Epithelial cell of esophagus (primary cell): ENCODE measurements around the gene IL17C.
"Not testable (repeated sequence)": the region's sequence is repeated elsewhere in the genome, so short reads cannot be mapped to it uniquely, and the experiment has no call there.

ENCODE experiments used
- DNase-seq: peaks from one replicate; pipeline ENCODE4 v3.0.0; 2010; ENCODE audit warnings: low read depth
- H3K4me3 ChIP-seq: 2 replicates; pipeline ENCODE4 v1.5.1; 2011; ENCODE audit warnings: mild to moderate bottlenecking, low read length, control low read depth
- CTCF ChIP-seq: IDR thresholded peaks from 2 replicates; pipeline ENCODE4 v1.5.1; 2011; ENCODE audit warnings: low read depth, mild to moderate bottlenecking, low read length, control low read depth, inconsistent platforms; ENCODE audit not compliant: insufficient read depth; ENCODE audit errors: missing control alignments

IL17C gene

DNA sequence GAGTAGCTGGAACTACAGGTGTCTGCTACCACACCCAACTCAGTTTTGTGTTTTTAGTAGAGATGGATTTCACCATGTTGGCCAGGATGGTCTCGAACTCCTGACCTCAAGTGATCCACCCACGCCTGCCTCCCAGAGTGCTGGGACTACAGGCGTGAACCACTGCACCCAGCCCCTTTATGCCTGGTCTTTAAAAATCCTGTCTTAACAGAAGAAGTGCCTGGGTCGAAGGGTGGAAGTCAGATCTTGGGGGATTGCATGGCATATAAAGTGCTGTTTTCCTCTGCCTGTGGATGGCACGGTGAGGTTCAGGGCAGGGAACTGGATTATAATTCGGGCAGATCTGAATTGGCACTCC lies 37.9 kb upstream of the IL17C start:
- TF ChIP-seq CTCF, result no peak
- no peak for DNase-seq
- H3K4me3 ChIP-seq, result no peak overlapping the region

DNA sequence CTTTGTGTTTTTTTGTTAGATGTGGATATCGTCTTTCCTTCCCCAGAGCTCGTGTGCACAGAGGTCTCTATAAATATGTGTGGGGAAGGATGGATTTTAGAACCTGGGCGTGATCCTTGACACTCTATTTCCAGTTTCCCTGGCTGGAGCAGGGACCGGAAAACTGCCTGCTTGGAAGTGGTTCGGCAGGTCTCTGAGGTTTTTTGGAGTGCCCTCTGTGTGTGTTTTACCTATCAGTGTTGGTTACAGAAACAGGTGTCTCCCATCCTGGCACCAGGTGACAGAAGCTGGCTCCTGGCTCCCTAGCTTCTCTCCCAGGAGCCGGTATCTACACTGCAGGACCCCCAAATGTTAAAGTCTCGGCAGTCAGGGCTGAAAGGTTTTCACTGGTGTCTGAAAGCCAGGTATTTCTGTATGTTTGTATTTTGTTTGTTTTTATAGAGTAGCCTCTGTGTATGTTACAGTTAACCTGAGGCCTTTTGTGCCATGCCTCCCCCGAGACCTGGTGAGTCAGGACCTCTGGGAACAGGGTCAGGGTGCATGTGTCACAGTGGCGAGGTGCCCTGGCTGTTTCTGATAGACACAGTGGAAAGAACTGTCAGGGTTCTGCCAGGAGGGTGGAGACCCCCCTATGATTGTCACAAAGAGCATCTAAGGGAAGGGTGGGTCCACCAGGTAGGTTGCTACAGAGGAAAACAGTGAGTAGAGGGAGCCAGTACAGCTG lies 36.9 kb upstream of the IL17C start:
- no peak for TF ChIP-seq CTCF

DNA sequence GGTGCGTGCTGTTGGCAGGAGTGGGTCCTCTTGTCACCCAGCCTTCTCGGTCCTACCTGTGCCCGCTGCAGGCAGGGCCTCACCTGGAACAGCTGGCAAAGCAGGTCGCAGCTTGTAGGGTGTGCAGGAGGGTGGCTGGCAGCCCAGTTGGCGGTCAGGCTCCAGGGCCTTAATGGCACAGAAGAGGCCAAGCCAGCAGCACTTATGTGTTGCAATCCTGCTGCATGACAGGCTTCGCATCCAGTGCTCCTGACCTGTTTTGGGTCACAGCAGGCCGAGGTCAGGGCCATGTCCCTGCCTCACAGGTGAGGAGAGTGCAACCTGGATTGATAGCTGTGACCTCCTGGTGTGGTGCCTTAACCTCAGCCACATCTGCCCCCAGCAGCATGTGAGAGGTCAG lies 36.3 kb upstream of the IL17C start:
- no peak for DNase-seq
- no peak overlapping the region for H3K4me3 ChIP-seq
- no peak for TF ChIP-seq CTCF

More for the DNA sequence above, 36.9 kb upstream of the IL17C start:
- no peak for DNase-seq
- H3K4me3 ChIP-seq, result no peak overlapping the region

GRCh38 chr16:88605186-88606147 lies 32.9 kb upstream of the IL17C start:
- no peak overlapping the region for H3K4me3 ChIP-seq
- no peak for DNase-seq
- no peak for TF ChIP-seq CTCF

DNA sequence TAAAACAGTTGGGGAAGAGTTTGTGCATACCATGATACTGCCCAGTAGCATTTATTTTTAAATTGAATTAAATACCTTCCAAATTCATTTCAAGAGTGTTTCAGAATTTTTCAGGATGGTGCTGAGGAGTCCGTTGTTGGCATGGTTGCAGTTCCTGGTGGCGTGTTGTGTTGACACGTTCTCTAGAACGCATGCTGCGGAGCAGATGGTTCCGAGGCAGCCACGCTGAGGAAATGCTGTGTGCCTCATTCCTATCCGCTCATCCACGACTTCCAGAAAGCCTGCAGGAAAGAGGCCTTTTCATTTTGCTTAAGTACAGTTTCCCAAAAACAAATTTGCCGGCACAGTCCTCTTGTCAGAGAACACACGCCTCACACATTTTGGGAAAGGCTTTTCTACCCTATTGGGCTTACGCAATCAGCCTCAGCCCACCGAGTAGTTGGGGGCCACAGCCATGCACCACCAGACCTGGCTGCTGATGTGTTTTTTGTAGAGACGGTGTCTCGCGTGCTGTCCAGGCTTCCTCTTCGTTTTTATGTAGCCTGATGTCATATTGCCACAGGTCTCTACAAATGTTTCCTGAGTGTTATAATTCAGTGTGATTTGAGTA lies 32.1 kb upstream of the IL17C start:
- no peak overlapping the region for H3K4me3 ChIP-seq
- no peak for DNase-seq
- no peak for TF ChIP-seq CTCF

GRCh38 chr16:88608076-88608475 lies 30.3 kb upstream of the IL17C start:
- no peak for DNase-seq
- TF ChIP-seq CTCF, result no peak
- no peak overlapping the region for H3K4me3 ChIP-seq

DNA sequence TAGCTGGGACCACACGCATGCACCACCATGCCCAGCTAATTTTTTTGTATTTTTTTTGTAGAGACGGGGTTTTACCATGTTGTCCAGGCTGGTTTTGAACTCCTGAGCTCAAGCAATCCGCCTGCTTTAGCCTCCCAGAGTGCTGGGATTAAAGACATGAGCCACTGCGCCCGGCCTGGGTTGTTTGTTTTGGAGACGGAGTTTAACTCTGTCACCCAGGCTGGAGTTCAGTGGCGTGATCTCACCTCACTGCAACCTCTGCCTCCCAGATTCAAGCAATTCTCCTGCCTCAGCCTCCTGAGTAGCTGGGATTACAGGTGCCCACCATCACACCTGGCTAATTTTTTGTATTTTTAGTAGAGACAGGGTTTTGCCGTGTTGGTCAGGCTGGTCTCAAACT lies 28.9 kb upstream of the IL17C start:
- DNase-seq, H3K4me3 ChIP-seq: not testable (repeated sequence)
